Measurements from ENCODE around the gene KLLN.
"Not testable (repeated sequence)": the region's sequence is repeated elsewhere in the genome, so short reads cannot be mapped to it uniquely, and the experiment has no call there.

Gene KLLN

GRCh38 chr10:87863053-87863943, at the start of gene KLLN, which contains the start of gene PTEN:
Gene KLLN, minus strand, starts transcription at chr10:87863533. Its CDS starts 1,046 bp downstream, at chr10:87862487.
Gene PTEN, plus strand, starts transcription at chr10:87863625. Its CDS starts 845 bp downstream, at chr10:87864470.
- peak within 1 kb of the TSS; percentile 96 for H3K27ac Mint-ChIP-seq
- H3K4me1 Mint-ChIP-seq = peaks cover 41% of the 10 kb centered on the region
- no peaks in the 10 kb centered on the region for H3K27me3 Mint-ChIP-seq

GRCh38 chr10:87903396-87903795, 40.1 kb upstream of the KLLN start:
- not testable (repeated sequence) for H3K27ac Mint-ChIP-seq, H3K27me3 Mint-ChIP-seq, H3K4me3 Mint-ChIP-seq
- Mint-ChIP-seq H3K9me3 (peaks cover 11% of the 10 kb centered on the region), H3K4me1 (peaks cover 72% of the 10 kb centered on the region), H3K36me3 (peaks cover 59% of the 10 kb centered on the region)

More at GRCh38 chr10:87863053-87863943, at the start of gene KLLN, which contains the start of gene PTEN:
- Mint-ChIP-seq H3K4me3 (peak within 1 kb of the TSS; percentile 97), H3K36me3 (peaks cover 5% of the 10 kb centered on the region), H3K9me3 (no peaks in the 10 kb centered on the region)

- not testable (repeated sequence) for H3K9me3 Mint-ChIP-seq, H3K27me3 Mint-ChIP-seq, H3K4me3 Mint-ChIP-seq
- peaks cover 43% of the 10 kb centered on the region for H3K36me3 Mint-ChIP-seq
- peak overlapping the region; percentile 23 for H3K27ac Mint-ChIP-seq
- H3K4me1 Mint-ChIP-seq = peaks cover 78% of the 10 kb centered on the region
These were observed 34.6 kb upstream of the KLLN start for GRCh38 chr10:87897957-87898356.

- no peaks in the 10 kb centered on the region for H3K9me3 Mint-ChIP-seq
- no peaks in the 10 kb centered on the region for H3K27me3 Mint-ChIP-seq
- H3K27ac Mint-ChIP-seq = no peak overlapping the region
- H3K4me3 Mint-ChIP-seq = no peak overlapping the region
- peaks cover 30% of the 10 kb centered on the region for H3K36me3 Mint-ChIP-seq
- peaks cover 80% of the 10 kb centered on the region for H3K4me1 Mint-ChIP-seq
These were observed 32.9 kb upstream of the KLLN start for GRCh38 chr10:87896216-87896615.

GRCh38 chr10:87895430-87895829, 32.1 kb upstream of the KLLN start:
- Mint-ChIP-seq H3K4me3 (no peak overlapping the region), H3K27ac (no peak overlapping the region), H3K9me3 (no peaks in the 10 kb centered on the region), H3K4me1 (peaks cover 80% of the 10 kb centered on the region), H3K36me3 (peaks cover 24% of the 10 kb centered on the region), H3K27me3 (no peaks in the 10 kb centered on the region)

GRCh38 chr10:87887548-87888289, 24.4 kb upstream of the KLLN start:
- H3K27me3 Mint-ChIP-seq = no peaks in the 10 kb centered on the region
- H3K4me1 Mint-ChIP-seq = peaks cover 62% of the 10 kb centered on the region
- H3K27ac Mint-ChIP-seq = no peak overlapping the region
- H3K4me3 Mint-ChIP-seq = no peak overlapping the region
- H3K36me3 Mint-ChIP-seq = peaks cover 33% of the 10 kb centered on the region
- H3K9me3 Mint-ChIP-seq = peaks cover 7% of the 10 kb centered on the region

- peaks cover 7% of the 10 kb centered on the region for H3K9me3 Mint-ChIP-seq
- no peak overlapping the region for H3K4me3 Mint-ChIP-seq
- H3K27ac Mint-ChIP-seq = no peak overlapping the region
- H3K4me1 Mint-ChIP-seq = peaks cover 62% of the 10 kb centered on the region
- H3K27me3 Mint-ChIP-seq = no peaks in the 10 kb centered on the region
- peaks cover 32% of the 10 kb centered on the region for H3K36me3 Mint-ChIP-seq
These were observed 23.8 kb upstream of the KLLN start for GRCh38 chr10:87887146-87887545.

- peaks cover 65% of the 10 kb centered on the region for H3K4me1 Mint-ChIP-seq
- H3K27me3 Mint-ChIP-seq = no peaks in the 10 kb centered on the region
- peaks cover 35% of the 10 kb centered on the region for H3K36me3 Mint-ChIP-seq
- H3K9me3 Mint-ChIP-seq = peaks cover 7% of the 10 kb centered on the region
- H3K27ac Mint-ChIP-seq = no peak overlapping the region
- no peak overlapping the region for H3K4me3 Mint-ChIP-seq
These were observed 23.3 kb upstream of the KLLN start for GRCh38 chr10:87886635-87887034.

GRCh38 chr10:87882555-87883294, 19.4 kb upstream of the KLLN start:
- Mint-ChIP-seq H3K27me3 (no peaks in the 10 kb centered on the region), H3K27ac (peak overlapping the region; percentile 79), H3K36me3 (peaks cover 43% of the 10 kb centered on the region), H3K4me1 (peaks cover 60% of the 10 kb centered on the region), H3K9me3 (peaks cover 7% of the 10 kb centered on the region), H3K4me3 (peak overlapping the region; percentile 40)

- H3K9me3 Mint-ChIP-seq, H3K27me3 Mint-ChIP-seq: not testable (repeated sequence)
- H3K4me3 Mint-ChIP-seq = peak overlapping the region; percentile 19
- H3K4me1 Mint-ChIP-seq = peaks cover 61% of the 10 kb centered on the region
- H3K36me3 Mint-ChIP-seq = peaks cover 33% of the 10 kb centered on the region
- H3K27ac Mint-ChIP-seq = peak overlapping the region; percentile 65
These were observed 18.2 kb upstream of the KLLN start for GRCh38 chr10:87881373-87882059.

GRCh38 chr10:87880336-87880735, 17.0 kb upstream of the KLLN start:
- no peaks in the 10 kb centered on the region for H3K9me3 Mint-ChIP-seq
- no peak overlapping the region for H3K27ac Mint-ChIP-seq
- peaks cover 22% of the 10 kb centered on the region for H3K36me3 Mint-ChIP-seq
- no peak overlapping the region for H3K4me3 Mint-ChIP-seq
- no peaks in the 10 kb centered on the region for H3K27me3 Mint-ChIP-seq
- H3K4me1 Mint-ChIP-seq = peaks cover 61% of the 10 kb centered on the region

GRCh38 chr10:87878664-87879459, 15.5 kb upstream of the KLLN start:
- no peaks in the 10 kb centered on the region for H3K9me3 Mint-ChIP-seq
- no peak overlapping the region for H3K4me3 Mint-ChIP-seq
- peaks cover 22% of the 10 kb centered on the region for H3K36me3 Mint-ChIP-seq
- no peak overlapping the region for H3K27ac Mint-ChIP-seq
- no peaks in the 10 kb centered on the region for H3K27me3 Mint-ChIP-seq
- H3K4me1 Mint-ChIP-seq = peaks cover 76% of the 10 kb centered on the region

GRCh38 chr10:87875929-87876571, 12.7 kb upstream of the KLLN start:
- no peak overlapping the region for H3K4me3 Mint-ChIP-seq
- peaks cover 13% of the 10 kb centered on the region for H3K36me3 Mint-ChIP-seq
- no peak overlapping the region for H3K27ac Mint-ChIP-seq
- peaks cover 81% of the 10 kb centered on the region for H3K4me1 Mint-ChIP-seq
- no peaks in the 10 kb centered on the region for H3K9me3 Mint-ChIP-seq
- no peaks in the 10 kb centered on the region for H3K27me3 Mint-ChIP-seq

- Mint-ChIP-seq H3K36me3 (peaks cover 2% of the 10 kb centered on the region), H3K4me1 (peaks cover 89% of the 10 kb centered on the region), H3K27me3 (no peaks in the 10 kb centered on the region), H3K9me3 (no peaks in the 10 kb centered on the region), H3K27ac (no peak overlapping the region), H3K4me3 (no peak overlapping the region)
These were observed 10.3 kb upstream of the KLLN start for GRCh38 chr10:87873656-87874055.
